ENCODE measurements around the gene ACAP2.
"Not testable (repeated sequence)": the region's sequence is repeated elsewhere in the genome, so short reads cannot be mapped to it uniquely, and the experiment has no call there.

ACAP2 gene

GRCh38 chr3:195240939-195241338 is 201.9 kb downstream of the ACAP2 start:
- no peak for DNase-seq

GRCh38 chr3:195240171-195240701 is 202.6 kb downstream of the ACAP2 start:
- DNase-seq, result no peak

- no peak for DNase-seq
Observed at GRCh38 chr3:195239121-195239520, 203.7 kb downstream of the ACAP2 start.

GRCh38 chr3:195238586-195239118 is 204.2 kb downstream of the ACAP2 start:
- DNase-seq, result no peak

- no peak for DNase-seq
Observed at GRCh38 chr3:195238081-195238571, 204.7 kb downstream of the ACAP2 start.

- no peak for DNase-seq
Observed at GRCh38 chr3:195236801-195237570, 205.8 kb downstream of the ACAP2 start.

- DNase-seq, result no peak
Observed at GRCh38 chr3:195236076-195236798, 206.6 kb downstream of the ACAP2 start.

- DNase-seq, result no peak
Observed at GRCh38 chr3:195230244-195230643, 212.6 kb downstream of the ACAP2 start.

GRCh38 chr3:195228886-195229285 is 213.9 kb downstream of the ACAP2 start:
- not testable (repeated sequence) for DNase-seq

GRCh38 chr3:195227871-195228270 is 214.9 kb downstream of the ACAP2 start:
- DNase-seq, result no peak

- no peak for DNase-seq
Observed at GRCh38 chr3:195226900-195227447, 215.8 kb downstream of the ACAP2 start.

- DNase-seq, result no peak
Observed at GRCh38 chr3:195226445-195226844, 216.4 kb downstream of the ACAP2 start.

- DNase-seq, result no peak
Observed at GRCh38 chr3:195224980-195225580, 217.7 kb downstream of the ACAP2 start.
